HCT116 (cell line): Measurements from ENCODE around the gene ANO3. TPM values are rescaled to one million over a fixed set of nuclear protein-coding genes. Genes with fewer than 3 reads are reported as not detected.

Experiments used
- ATAC-seq: fragments of 200-7000 bp; cut with Tn5 transposase; 2 replicates; pipeline ENCODE4 v1.9.1; 2020; ENCODE audit warnings: mild to moderate bottlenecking, moderate library complexity
- BruUV-seq: library from RNA; stranded (reverse); fragments of 400-500 nt; replicated peaks from 2 replicates; lab custom pipeline; 2021; lab: Mats Ljungman, UMichigan
- CTCF ChIA-PET: fragments of 300-600 bp; sonication (Branson Sonifier 250); formaldehyde crosslinking; loops from one replicate; lab custom pipeline; 2021; ENCODE audit warnings: antibody characterized with exemption; lab: Charles Lee
- POLR2A ChIA-PET: fragments of 300-600, 350-600 bp; sonication (Branson Sonifier 250); formaldehyde crosslinking; loops from one replicate; lab custom pipeline; 2021; ENCODE audit warnings: antibody characterized with exemption; lab: Charles Lee
- RAD21 ChIA-PET, 2 experiments: fragments of 300-600 bp; sonication (Branson Sonifier 250); formaldehyde crosslinking; loops; one replicate each; lab custom pipeline; 2023; ENCODE audit warnings: low total read pairs in 2 of 2; ENCODE audit not compliant: uncharacterized antibody in 2 of 2, unreplicated experiment in 2 of 2, low non-redundant PET in 1 of 2; lab: Charles Lee
- DNase-seq: peaks from one replicate; pipeline ENCODE4 v3.0.0-alpha.2; 2010; ENCODE audit warnings: low read depth, low spot score
- H2AFZ ChIP-seq: fragments of 200-600 bp; shearing (Covaris generic), sonication (generic); 2 replicates; pipeline ENCODE4 v1.6.1; 2017; ENCODE audit warnings: low read depth, mixed run types, mixed read lengths, antibody characterized with exemption, low read length; ENCODE audit not compliant: poor library complexity, severe bottlenecking
- H3K27ac ChIP-seq: 2 replicates; pipeline ENCODE4 v1.5.1; 2012; ENCODE audit warnings: low read depth, low read length
- H3K27me3 ChIP-seq: fragments of 200-600 bp; sonication (generic); 2 replicates; pipeline ENCODE4 v1.6.1; 2016; ENCODE audit warnings: mixed run types, low read length, mixed read lengths; ENCODE audit not compliant: insufficient read depth
- H3K36me3 ChIP-seq, 2 experiments: fragments of 200-500 bp in 1 of 2; fragments of 200-600 bp in 1 of 2; sonication (Bioruptor generic) in 1 of 2; sonication (generic) in 1 of 2; 2 replicates each; pipeline versions ENCODE4 v1.5.1 to v1.6.1; 2014 to 2016; ENCODE audit warnings: low read length in 2 of 2, inconsistent platforms in 1 of 2, mixed read lengths in 1 of 2, mixed run types in 1 of 2; ENCODE audit not compliant: insufficient read depth in 2 of 2, control insufficient read depth in 1 of 2
- H3K4me1 ChIP-seq, 2 experiments: fragments of 200-600 bp in 1 of 2; sonication (generic) in 1 of 2; 2 replicates each; pipeline versions ENCODE4 v1.5.1 to v1.6.1; 2012 to 2017; ENCODE audit warnings: low read length in 2 of 2, inconsistent platforms in 1 of 2, mild to moderate bottlenecking in 1 of 2, mixed read lengths in 1 of 2, mixed run types in 1 of 2, moderate library complexity in 1 of 2; ENCODE audit not compliant: insufficient read depth in 2 of 2, control insufficient read depth in 1 of 2
- H3K4me2 ChIP-seq: fragments of 200-600 bp; sonication (generic); 2 replicates; pipeline ENCODE4 v1.6.1; 2017; ENCODE audit warnings: mixed run types, low read length, mixed read lengths
- H3K4me3 ChIP-seq, 2 experiments: fragments of 200-600 bp in 1 of 2; sonication (generic) in 1 of 2; replicated peaks in 1 of 2; 2 replicates each; pipeline ENCODE4 v1.5.1; 2011 to 2016; ENCODE audit warnings: low read length in 2 of 2, control low read depth in 1 of 2, low read depth in 1 of 2, mild to moderate bottlenecking in 1 of 2, mixed read lengths in 1 of 2, mixed run types in 1 of 2
- H3K79me2 ChIP-seq: fragments of 200-600 bp; sonication (generic); 2 replicates; pipeline ENCODE4 v1.6.1; 2017; ENCODE audit warnings: mild to moderate bottlenecking, mixed run types, low read length, moderate library complexity, mixed read lengths; ENCODE audit not compliant: insufficient read depth
- H3K9ac ChIP-seq: fragments of 200-600 bp; sonication (generic); 2 replicates; pipeline ENCODE4 v1.6.1; 2016; ENCODE audit warnings: low read length, mixed read lengths
- H3K9me2 ChIP-seq: fragments of 200-600 bp; sonication (generic), shearing (Covaris generic); 2 replicates; pipeline ENCODE4 v1.6.1; 2017; ENCODE audit warnings: mixed run types, mild to moderate bottlenecking, moderate library complexity; ENCODE audit not compliant: insufficient read depth
- H3K9me3 ChIP-seq, 2 experiments: fragments of 200-500 bp in 1 of 2; fragments of 200-600 bp in 1 of 2; sonication (Bioruptor generic) in 1 of 2; sonication (generic) in 1 of 2; 2 replicates each; pipeline ENCODE4 v1.6.1; 2014 to 2017; ENCODE audit warnings: low read length in 2 of 2, mixed read lengths in 2 of 2, inconsistent platforms in 1 of 2, low read depth in 1 of 2, mild to moderate bottlenecking in 1 of 2, mixed run types in 1 of 2, moderate library complexity in 1 of 2; ENCODE audit not compliant: control insufficient read depth in 1 of 2, insufficient read depth in 1 of 2
- H4K20me1 ChIP-seq: fragments of 200-600 bp; sonication (generic), shearing (Covaris generic); 2 replicates; pipeline ENCODE4 v1.6.1; 2017; ENCODE audit warnings: mixed run types, mild to moderate bottlenecking, moderate library complexity; ENCODE audit not compliant: insufficient read depth
- CBX3 ChIP-seq: IDR thresholded peaks from 2 replicates; pipeline ENCODE4 v1.6.1; 2012; ENCODE audit warnings: low read depth
- CEBPB ChIP-seq: IDR thresholded peaks from 2 replicates; pipeline ENCODE4 v1.6.1; 2012; ENCODE audit warnings: low read depth
- EZH2phosphoT487 ChIP-seq: fragments of 200-600 bp; IDR thresholded peaks from 2 replicates; pipeline ENCODE4 v1.6.1; 2018; ENCODE audit warnings: antibody characterized with exemption, borderline replicate concordance
- POLR2A ChIP-seq: IDR thresholded peaks from 2 replicates; pipeline ENCODE4 v1.7.0; 2011; ENCODE audit warnings: borderline replicate concordance; ENCODE audit not compliant: insufficient read depth, insufficient read length; ENCODE audit errors: extremely low read depth
- POLR2AphosphoS5 ChIP-seq: IDR thresholded peaks from 2 replicates; pipeline ENCODE4 v1.6.1; 2011; ENCODE audit warnings: mild to moderate bottlenecking, low read depth, low read length, moderate library complexity
- SRF ChIP-seq: IDR thresholded peaks from 2 replicates; pipeline ENCODE4 v1.6.1; 2012; ENCODE audit warnings: low read depth
- TCF7L2 ChIP-seq: IDR thresholded peaks from 2 replicates; pipeline ENCODE4 v1.7.0; 2011; ENCODE audit warnings: borderline replicate concordance, inconsistent platforms; ENCODE audit not compliant: insufficient read depth, insufficient read length; ENCODE audit errors: extremely low read depth
- YY1 ChIP-seq: IDR thresholded peaks from 2 replicates; pipeline ENCODE4 v1.6.1; 2011; ENCODE audit warnings: low read length, low read depth, moderate library complexity, mild to moderate bottlenecking; ENCODE audit not compliant: insufficient replicate concordance; ENCODE audit errors: extremely low read depth
- intact Hi-C: fragments of 100-400 bp; cut with micrococcal nuclease; formaldehyde crosslinking; loops from 2 replicates; pipeline ENCODE4 v1.10.0; 2022
- total RNA-seq: library from RNA; stranded (reverse); gene quantifications from one replicate; pipeline ENCODE4 v1.2.1, GENCODE V29; 2021; ENCODE audit not compliant: unreplicated experiment
- TF ChIP-seq, protein P1 (sequence below): IDR thresholded peaks from 2 replicates; pipeline ENCODE4 v1.6.1; 2012
- TF ChIP-seq, protein P2 (sequence below): IDR thresholded peaks from 2 replicates; pipeline ENCODE4 v1.6.1; 2012
- TF ChIP-seq, protein P3 (sequence below): IDR thresholded peaks from 2 replicates; pipeline ENCODE4 v1.6.1; 2011; ENCODE audit warnings: mild to moderate bottlenecking, low read length, moderate library complexity; ENCODE audit not compliant: insufficient replicate concordance; ENCODE audit errors: extremely low read depth

ANO3 gene
- total RNA-seq, 1 experiment from 2014 or later, result not detected

DNA sequence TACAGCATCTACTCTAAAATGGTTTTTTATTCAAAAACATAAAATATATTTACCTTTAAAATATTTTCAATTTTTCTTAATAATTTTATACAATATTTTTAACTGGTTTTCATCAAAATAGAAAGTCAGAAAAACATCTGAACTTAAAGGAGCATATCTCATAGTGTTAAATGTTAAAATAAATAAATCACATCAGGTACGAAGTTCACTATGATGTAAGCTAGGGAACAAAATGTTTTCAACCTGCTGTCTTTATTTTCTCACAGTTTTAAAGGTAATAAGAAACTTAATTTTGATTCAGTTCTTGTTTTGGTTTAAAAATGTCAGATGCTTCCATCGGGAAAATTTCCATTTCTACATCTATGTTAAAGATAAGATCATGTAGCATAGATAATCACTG lies 142.5 kb downstream of the ANO3 start:
- no peaks in the 10 kb centered on the region for H3K9me2 ChIP-seq
- ChIA-PET RAD21 (no interaction called here), CTCF (no interaction called here), POLR2A (no interaction called here)
- no peak overlapping the region for H3K4me2 ChIP-seq
- H3K9me3 ChIP-seq, result peaks cover 6% of the 10 kb centered on the region in 2 experiments; a peak in 2 of 4 replicates
- no peaks in the 10 kb centered on the region for H3K4me1 ChIP-seq
- H3K9ac ChIP-seq, result no peak overlapping the region
- ATAC-seq, result no peak
- no TSS peak for BruUV-seq
- no peaks in the 10 kb centered on the region for H4K20me1 ChIP-seq
- TF ChIP-seq TCF7L2 (no peak), POLR2A (no peak), YY1 (no peak)
- TF ChIP-seq, protein P1, sequence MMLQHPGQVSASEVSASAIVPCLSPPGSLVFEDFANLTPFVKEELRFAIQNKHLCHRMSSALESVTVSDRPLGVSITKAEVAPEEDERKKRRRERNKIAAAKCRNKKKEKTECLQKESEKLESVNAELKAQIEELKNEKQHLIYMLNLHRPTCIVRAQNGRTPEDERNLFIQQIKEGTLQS, result no peak
- intact Hi-C loops, result no loop called here
- no peak overlapping the region for H3K27ac ChIP-seq
- no peak for DNase-seq
- no peak overlapping the region for H2AFZ ChIP-seq
- no peak overlapping the region for H3K4me3 ChIP-seq
- H3K79me2 ChIP-seq, result no peaks in the 10 kb centered on the region
- H3K36me3 ChIP-seq, result no peaks in the 10 kb centered on the region
- no peaks in the 10 kb centered on the region for H3K27me3 ChIP-seq

DNA sequence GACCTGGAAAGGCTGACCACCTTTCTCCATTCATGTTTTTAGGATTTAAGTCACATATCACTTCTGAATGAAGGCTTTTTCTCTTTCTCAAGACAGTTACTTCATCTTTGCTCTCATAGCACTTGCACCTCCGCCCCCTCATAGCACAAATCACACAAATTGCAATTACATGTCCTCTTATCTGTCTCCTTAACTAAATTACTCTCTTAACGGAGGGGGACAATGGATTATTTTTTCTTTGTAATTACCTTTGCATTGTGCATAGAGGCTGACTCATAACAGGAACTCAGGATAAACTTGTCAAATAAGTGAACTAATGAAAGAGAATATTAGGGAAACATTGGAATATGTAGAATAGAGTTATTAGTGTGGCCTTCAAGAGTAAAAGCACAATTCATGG lies 145.5 kb downstream of the ANO3 start:
- Histone ChIP-seq H4K20me1 (no peaks in the 10 kb centered on the region), H3K4me1 (no peaks in the 10 kb centered on the region), H3K27ac (no peak overlapping the region), H3K9ac (no peak overlapping the region), H3K9me2 (no peaks in the 10 kb centered on the region), H3K4me2 (no peak overlapping the region), H2AFZ (no peak overlapping the region), H3K4me3 (no peak overlapping the region), H3K79me2 (no peaks in the 10 kb centered on the region), H3K36me3 (no peaks in the 10 kb centered on the region), H3K9me3 (peaks cover 3 to 10% of the 10 kb centered on the region in 2 experiments; a peak in 2 of 4 replicates), H3K27me3 (no peaks in the 10 kb centered on the region)
- intact Hi-C loops, result no loop called here
- ATAC-seq, result no peak
- no peak for DNase-seq
- ChIA-PET POLR2A (no interaction called here), CTCF (no interaction called here), RAD21 (no interaction called here)
- TF ChIP-seq SRF (no peak), POLR2AphosphoS5 (no peak), CEBPB (no peak), CBX3 (no peak), EZH2phosphoT487 (no peak)
- TF ChIP-seq, protein P2, sequence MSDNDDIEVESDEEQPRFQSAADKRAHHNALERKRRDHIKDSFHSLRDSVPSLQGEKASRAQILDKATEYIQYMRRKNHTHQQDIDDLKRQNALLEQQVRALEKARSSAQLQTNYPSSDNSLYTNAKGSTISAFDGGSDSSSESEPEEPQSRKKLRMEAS, result no peak
- TF ChIP-seq, protein P3, sequence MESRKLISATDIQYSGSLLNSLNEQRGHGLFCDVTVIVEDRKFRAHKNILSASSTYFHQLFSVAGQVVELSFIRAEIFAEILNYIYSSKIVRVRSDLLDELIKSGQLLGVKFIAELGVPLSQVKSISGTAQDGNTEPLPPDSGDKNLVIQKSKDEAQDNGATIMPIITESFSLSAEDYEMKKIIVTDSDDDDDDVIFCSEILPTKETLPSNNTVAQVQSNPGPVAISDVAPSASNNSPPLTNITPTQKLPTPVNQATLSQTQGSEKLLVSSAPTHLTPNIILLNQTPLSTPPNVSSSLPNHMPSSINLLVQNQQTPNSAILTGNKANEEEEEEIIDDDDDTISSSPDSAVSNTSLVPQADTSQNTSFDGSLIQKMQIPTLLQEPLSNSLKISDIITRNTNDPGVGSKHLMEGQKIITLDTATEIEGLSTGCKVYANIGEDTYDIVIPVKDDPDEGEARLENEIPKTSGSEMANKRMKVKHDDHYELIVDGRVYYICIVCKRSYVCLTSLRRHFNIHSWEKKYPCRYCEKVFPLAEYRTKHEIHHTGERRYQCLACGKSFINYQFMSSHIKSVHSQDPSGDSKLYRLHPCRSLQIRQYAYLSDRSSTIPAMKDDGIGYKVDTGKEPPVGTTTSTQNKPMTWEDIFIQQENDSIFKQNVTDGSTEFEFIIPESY, result no peak
- BruUV-seq, result no TSS peak
